SU-DHL-6 (cell line): ENCODE measurements around the gene DCLK3.

Source experiments
- H2AFZ ChIP-seq: fragments of 200-600 bp; sonication (generic); 2 replicates; pipeline ENCODE4 v1.6.1; 2014; ENCODE audit warnings: low read depth, mild to moderate bottlenecking, moderate library complexity, mixed read lengths, antibody characterized with exemption, low read length; ENCODE audit not compliant: severe bottlenecking
- H3F3A ChIP-seq: fragments of 200-600 bp; shearing (Covaris generic); 2 replicates; pipeline ENCODE4 v1.6.0; 2016; ENCODE audit warnings: antibody characterized with exemption, mild to moderate bottlenecking; ENCODE audit not compliant: insufficient read depth
- H3K27ac ChIP-seq: fragments of 200-600 bp; sonication (generic); 2 replicates; pipeline ENCODE4 v1.5.1; 2016; ENCODE audit warnings: low read depth, mild to moderate bottlenecking, low read length, moderate library complexity, mixed read lengths
- H3K27me3 ChIP-seq: fragments of 200-600 bp; sonication (generic), shearing (Covaris generic); 2 replicates; pipeline ENCODE4 v1.6.0; 2014; ENCODE audit warnings: mild to moderate bottlenecking, low read length
- H3K36me3 ChIP-seq: fragments of 200-600 bp; sonication (generic); 2 replicates; pipeline ENCODE4 v1.6.1; 2014; ENCODE audit warnings: mild to moderate bottlenecking, low read length, mixed read lengths
- H3K4me2 ChIP-seq: fragments of 300-600, 200-600 bp; shearing (Covaris generic), sonication (generic); 2 replicates; pipeline ENCODE4 v1.6.0; 2014; ENCODE audit warnings: low read length, low read depth, mild to moderate bottlenecking; ENCODE audit not compliant: poor library complexity, severe bottlenecking
- H3K4me3 ChIP-seq: fragments of 200-600 bp; sonication (generic); 2 replicates; pipeline ENCODE4 v1.5.1; 2014; ENCODE audit warnings: antibody characterized with exemption, low read length, mild to moderate bottlenecking, mixed read lengths; ENCODE audit not compliant: insufficient read depth, poor library complexity, severe bottlenecking
- H3K79me2 ChIP-seq: fragments of 200-600 bp; sonication (generic); 2 replicates; pipeline ENCODE4 v1.6.1; 2014; ENCODE audit warnings: mild to moderate bottlenecking, low read length, moderate library complexity; ENCODE audit not compliant: insufficient read depth
- H3K9ac ChIP-seq: fragments of 200-600 bp; sonication (generic); 2 replicates; pipeline ENCODE4 v1.7.0; 2014; ENCODE audit warnings: mild to moderate bottlenecking, low read length
- H3K9me2 ChIP-seq: fragments of 200-600 bp; sonication (generic); replicated peaks from 2 replicates; pipeline ENCODE4 v1.6.1; 2014; ENCODE audit warnings: low read length; ENCODE audit not compliant: insufficient read depth
- H3K9me3 ChIP-seq: fragments of 200-600 bp; sonication (generic); 2 replicates; pipeline ENCODE4 v1.6.1; 2014; ENCODE audit warnings: low read length, mixed read lengths; ENCODE audit not compliant: insufficient read depth
- H4K20me1 ChIP-seq: fragments of 200-600 bp; sonication (generic); 2 replicates; pipeline ENCODE4 v1.6.1; 2014; ENCODE audit warnings: low read depth, mild to moderate bottlenecking, antibody characterized with exemption, low read length, moderate library complexity, mixed read lengths
- EZH2phosphoT487 ChIP-seq: fragments of 200-600 bp; sonication (generic), shearing (Covaris generic); conservative IDR thresholded peaks from 2 replicates; pipeline ENCODE4 v1.6.1; 2018; ENCODE audit warnings: mild to moderate bottlenecking, antibody characterized with exemption, low read length, moderate library complexity, mixed read lengths
- TF ChIP-seq, protein P1 (sequence below): fragments of 200-600 bp; sonication (generic); IDR thresholded peaks from one replicate; pipeline ENCODE4 v1.5.1; 2017; ENCODE audit warnings: antibody characterized with exemption, mild to moderate bottlenecking, low read length, moderate library complexity; ENCODE audit not compliant: insufficient read depth, poor library complexity, severe bottlenecking

The DCLK3 gene

DNA sequence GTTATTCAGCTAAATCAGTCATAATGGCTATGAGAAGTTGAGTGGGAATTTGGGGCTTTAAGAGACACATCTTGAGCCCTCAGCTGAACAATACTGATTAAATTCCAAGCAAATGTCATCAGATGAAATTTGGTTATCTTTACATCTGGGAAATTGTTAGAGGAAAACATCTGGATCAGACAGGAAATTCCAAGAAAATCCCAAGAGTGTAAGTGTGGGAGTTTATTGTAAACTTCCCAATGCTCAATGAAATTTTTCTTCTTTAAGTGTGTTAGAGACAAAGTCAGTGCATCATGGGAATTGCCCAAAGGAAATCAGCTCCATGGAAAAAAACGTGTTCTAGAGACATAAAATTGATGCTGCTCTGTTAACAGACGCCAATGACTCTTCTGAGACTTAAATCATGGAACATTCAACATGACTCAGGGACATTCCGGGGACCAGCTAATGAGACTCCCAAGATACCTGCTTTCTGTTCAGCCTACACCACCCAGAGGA, 19.8 kb upstream of the DCLK3 start:
- Histone ChIP-seq H3K27me3 (no peaks in the 10 kb centered on the region), H3K27ac (no peak overlapping the region), H3F3A (no peaks in the 10 kb centered on the region), H3K36me3 (no peaks in the 10 kb centered on the region), H3K9ac (no peak overlapping the region), H3K79me2 (no peaks in the 10 kb centered on the region), H2AFZ (no peak overlapping the region), H3K4me2 (no peak overlapping the region), H3K9me3 (no peaks in the 10 kb centered on the region), H3K4me3 (no peak overlapping the region), H3K9me2 (no peaks in the 10 kb centered on the region), H4K20me1 (no peaks in the 10 kb centered on the region)
- TF ChIP-seq, protein P1, sequence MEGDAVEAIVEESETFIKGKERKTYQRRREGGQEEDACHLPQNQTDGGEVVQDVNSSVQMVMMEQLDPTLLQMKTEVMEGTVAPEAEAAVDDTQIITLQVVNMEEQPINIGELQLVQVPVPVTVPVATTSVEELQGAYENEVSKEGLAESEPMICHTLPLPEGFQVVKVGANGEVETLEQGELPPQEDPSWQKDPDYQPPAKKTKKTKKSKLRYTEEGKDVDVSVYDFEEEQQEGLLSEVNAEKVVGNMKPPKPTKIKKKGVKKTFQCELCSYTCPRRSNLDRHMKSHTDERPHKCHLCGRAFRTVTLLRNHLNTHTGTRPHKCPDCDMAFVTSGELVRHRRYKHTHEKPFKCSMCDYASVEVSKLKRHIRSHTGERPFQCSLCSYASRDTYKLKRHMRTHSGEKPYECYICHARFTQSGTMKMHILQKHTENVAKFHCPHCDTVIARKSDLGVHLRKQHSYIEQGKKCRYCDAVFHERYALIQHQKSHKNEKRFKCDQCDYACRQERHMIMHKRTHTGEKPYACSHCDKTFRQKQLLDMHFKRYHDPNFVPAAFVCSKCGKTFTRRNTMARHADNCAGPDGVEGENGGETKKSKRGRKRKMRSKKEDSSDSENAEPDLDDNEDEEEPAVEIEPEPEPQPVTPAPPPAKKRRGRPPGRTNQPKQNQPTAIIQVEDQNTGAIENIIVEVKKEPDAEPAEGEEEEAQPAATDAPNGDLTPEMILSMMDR = no peak
- TF ChIP-seq EZH2phosphoT487 = no peak

- no peak overlapping the region for H3K4me2 ChIP-seq
- H3K79me2 ChIP-seq = no peaks in the 10 kb centered on the region
- H4K20me1 ChIP-seq = no peaks in the 10 kb centered on the region
- H3K27ac ChIP-seq = no peak overlapping the region
- no peaks in the 10 kb centered on the region for H3K9me3 ChIP-seq
- no peaks in the 10 kb centered on the region for H3F3A ChIP-seq
- no peak overlapping the region for H3K9ac ChIP-seq
- no peak for TF ChIP-seq EZH2phosphoT487
- TF ChIP-seq, protein P1 = no peak
- H2AFZ ChIP-seq = no peak overlapping the region
- no peaks in the 10 kb centered on the region for H3K27me3 ChIP-seq
- no peak overlapping the region for H3K4me3 ChIP-seq
- H3K36me3 ChIP-seq = no peaks in the 10 kb centered on the region
- H3K9me2 ChIP-seq = no peaks in the 10 kb centered on the region
These were observed 13.3 kb upstream of the DCLK3 start for GRCh38 chr3:36777424-36778218.

GRCh38 chr3:36776436-36776835, 12.1 kb upstream of the DCLK3 start:
- no peak overlapping the region for H3K9ac ChIP-seq
- H3K9me2 ChIP-seq = no peaks in the 10 kb centered on the region
- no peak overlapping the region for H3K4me2 ChIP-seq
- H2AFZ ChIP-seq = no peak overlapping the region
- H3K4me3 ChIP-seq = no peak overlapping the region
- H3K27me3 ChIP-seq = no peaks in the 10 kb centered on the region
- H4K20me1 ChIP-seq = no peaks in the 10 kb centered on the region
- no peaks in the 10 kb centered on the region for H3K9me3 ChIP-seq
- no peak for TF ChIP-seq EZH2phosphoT487
- TF ChIP-seq, protein P1 = no peak
- H3K27ac ChIP-seq = no peak overlapping the region
- H3K36me3 ChIP-seq = no peaks in the 10 kb centered on the region
- H3K79me2 ChIP-seq = no peaks in the 10 kb centered on the region
- H3F3A ChIP-seq = no peaks in the 10 kb centered on the region
